H1 (cell line): ENCODE data around the gene LPP.

Experiments used
- CBX5 ChIP-seq: fragments of 300-800, 300-1000 bp; sonication (generic); IDR thresholded peaks from 2 replicates; pipeline ENCODE4 v1.7.1; 2016; ENCODE audit warnings: antibody characterized with exemption, low read length, low read depth
- CHD1 ChIP-seq: IDR thresholded peaks from 2 replicates; pipeline ENCODE4 v1.6.1; 2012; ENCODE audit warnings: low read depth, low read length, improper control_type of control experiment
- CHD2 ChIP-seq: IDR thresholded peaks from 2 replicates; pipeline ENCODE4 v1.6.1; 2012; ENCODE audit warnings: low read length, improper control_type of control experiment
- CTCF ChIP-seq, 3 experiments: IDR thresholded peaks; 1 replicate in 2 of 3; 2 replicates in 1 of 3; pipeline versions ENCODE4 v1.5.1 to v1.6.1; 2011; ENCODE audit warnings: low read length in 3 of 3, mild to moderate bottlenecking in 3 of 3, inconsistent platforms in 2 of 3, low read depth in 1 of 3, moderate library complexity in 1 of 3; ENCODE audit not compliant: insufficient read depth in 1 of 3; ENCODE audit errors: control extremely low read depth in 1 of 3
- EZH2 ChIP-seq: fragments of 200-600 bp; sonication (generic); IDR thresholded peaks from 2 replicates; pipeline ENCODE4 v1.7.1; 2012; ENCODE audit warnings: low read depth, mild to moderate bottlenecking, moderate library complexity, low read length, inconsistent platforms; ENCODE audit not compliant: severe bottlenecking
- POLR2A ChIP-seq, 2 experiments: IDR thresholded peaks; 1 replicate in 1 of 2; 2 replicates in 1 of 2; pipeline ENCODE4 v1.6.1; 2011; ENCODE audit warnings: low read depth in 2 of 2, low read length in 2 of 2, mild to moderate bottlenecking in 2 of 2; ENCODE audit errors: control extremely low read depth in 1 of 2
- POLR2AphosphoS5 ChIP-seq: IDR thresholded peaks from 2 replicates; pipeline ENCODE4 v1.6.1; 2011; ENCODE audit warnings: low read depth, low read length
- SIRT6 ChIP-seq: IDR thresholded peaks from one replicate; pipeline ENCODE4 v1.7.1; 2012; ENCODE audit warnings: low read length, inconsistent platforms
- SP2 ChIP-seq: IDR thresholded peaks from 2 replicates; pipeline ENCODE4 v1.6.1; 2012; ENCODE audit warnings: mild to moderate bottlenecking, low read length, inconsistent platforms
- TAF1 ChIP-seq: IDR thresholded peaks from 2 replicates; pipeline ENCODE4 v1.6.1; 2011; ENCODE audit warnings: mild to moderate bottlenecking, low read depth, low read length
- TBP ChIP-seq: IDR thresholded peaks from 2 replicates; pipeline ENCODE4 v1.6.1; 2011; ENCODE audit warnings: low read depth, low read length, improper control_type of control experiment
- YY1 ChIP-seq: IDR thresholded peaks from 2 replicates; pipeline ENCODE4 v1.6.1; 2011; ENCODE audit warnings: low read depth, mild to moderate bottlenecking, low read length
- TF ChIP-seq, protein P1 (sequence below): IDR thresholded peaks from 2 replicates; pipeline ENCODE4 v1.6.1; 2011; ENCODE audit warnings: low read length, improper control_type of control experiment
- TF ChIP-seq, protein P2 (sequence below): IDR thresholded peaks from 2 replicates; pipeline ENCODE4 v1.6.1; 2012; ENCODE audit warnings: low read length, inconsistent platforms

DNA sequence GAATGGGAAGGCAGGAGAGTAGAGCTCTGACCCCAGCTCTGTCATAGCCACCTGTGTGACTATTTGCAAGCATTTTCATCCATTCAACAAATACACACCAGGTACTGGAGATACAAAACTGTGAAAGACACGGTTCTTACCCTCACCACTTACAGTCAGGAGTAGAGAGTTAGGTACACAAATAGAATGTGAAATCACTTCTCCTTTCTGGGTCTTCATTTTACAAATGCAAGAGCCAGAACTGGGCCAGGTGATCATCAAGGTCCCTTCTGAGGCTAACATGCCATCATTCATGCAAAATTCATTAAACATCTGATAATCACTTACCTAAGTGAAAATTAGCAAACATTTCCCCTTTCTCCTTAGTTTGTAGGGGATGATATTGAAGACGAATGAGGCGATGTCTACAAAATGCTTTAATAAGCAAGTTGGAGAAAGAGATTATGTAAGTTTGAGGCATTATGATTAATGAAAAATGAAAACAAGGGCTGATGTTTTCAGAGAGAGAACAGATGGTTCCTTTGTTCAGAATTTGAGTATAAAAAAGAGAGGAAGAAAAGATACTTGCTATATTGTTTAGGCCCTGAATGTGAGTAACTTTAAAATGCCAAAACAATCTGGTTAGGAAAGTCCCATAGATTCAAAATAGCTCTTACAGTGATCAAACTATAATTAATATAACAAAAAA, 88.6 kb downstream of the LPP start:
- TF ChIP-seq, protein P1, sequence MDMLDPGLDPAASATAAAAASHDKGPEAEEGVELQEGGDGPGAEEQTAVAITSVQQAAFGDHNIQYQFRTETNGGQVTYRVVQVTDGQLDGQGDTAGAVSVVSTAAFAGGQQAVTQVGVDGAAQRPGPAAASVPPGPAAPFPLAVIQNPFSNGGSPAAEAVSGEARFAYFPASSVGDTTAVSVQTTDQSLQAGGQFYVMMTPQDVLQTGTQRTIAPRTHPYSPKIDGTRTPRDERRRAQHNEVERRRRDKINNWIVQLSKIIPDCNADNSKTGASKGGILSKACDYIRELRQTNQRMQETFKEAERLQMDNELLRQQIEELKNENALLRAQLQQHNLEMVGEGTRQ: no peak
- no peak for TF ChIP-seq YY1
- TF ChIP-seq CHD2: no peak
- no peak for TF ChIP-seq SIRT6
- TF ChIP-seq POLR2A (IDR thresholded peaks at IDR 0.05; ENCODE audit: control extremely low read depth in 1 of 2, low read depth in 2 of 2, low read length in 2 of 2): no peak
- TF ChIP-seq CBX5: no peak
- no peak for TF ChIP-seq CTCF (IDR thresholded peaks at IDR 0.05; ENCODE audit: control extremely low read depth in 1 of 3, insufficient read depth in 1 of 3, low read depth in 1 of 3, low read length in 3 of 3)
- TF ChIP-seq TBP: no peak
- TF ChIP-seq EZH2: no peak
- TF ChIP-seq, protein P2, sequence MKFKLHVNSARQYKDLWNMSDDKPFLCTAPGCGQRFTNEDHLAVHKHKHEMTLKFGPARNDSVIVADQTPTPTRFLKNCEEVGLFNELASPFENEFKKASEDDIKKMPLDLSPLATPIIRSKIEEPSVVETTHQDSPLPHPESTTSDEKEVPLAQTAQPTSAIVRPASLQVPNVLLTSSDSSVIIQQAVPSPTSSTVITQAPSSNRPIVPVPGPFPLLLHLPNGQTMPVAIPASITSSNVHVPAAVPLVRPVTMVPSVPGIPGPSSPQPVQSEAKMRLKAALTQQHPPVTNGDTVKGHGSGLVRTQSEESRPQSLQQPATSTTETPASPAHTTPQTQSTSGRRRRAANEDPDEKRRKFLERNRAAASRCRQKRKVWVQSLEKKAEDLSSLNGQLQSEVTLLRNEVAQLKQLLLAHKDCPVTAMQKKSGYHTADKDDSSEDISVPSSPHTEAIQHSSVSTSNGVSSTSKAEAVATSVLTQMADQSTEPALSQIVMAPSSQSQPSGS: no peak
- TF ChIP-seq POLR2AphosphoS5: no peak
- no peak for TF ChIP-seq TAF1
- no peak for TF ChIP-seq SP2
- no peak for TF ChIP-seq CHD1
